ENCODE measurements around the gene TBC1D3B.
"Not testable (repeated sequence)": the region's sequence is repeated elsewhere in the genome, so short reads cannot be mapped to it uniquely, and the experiment has no call there.

The TBC1D3B gene

DNA sequence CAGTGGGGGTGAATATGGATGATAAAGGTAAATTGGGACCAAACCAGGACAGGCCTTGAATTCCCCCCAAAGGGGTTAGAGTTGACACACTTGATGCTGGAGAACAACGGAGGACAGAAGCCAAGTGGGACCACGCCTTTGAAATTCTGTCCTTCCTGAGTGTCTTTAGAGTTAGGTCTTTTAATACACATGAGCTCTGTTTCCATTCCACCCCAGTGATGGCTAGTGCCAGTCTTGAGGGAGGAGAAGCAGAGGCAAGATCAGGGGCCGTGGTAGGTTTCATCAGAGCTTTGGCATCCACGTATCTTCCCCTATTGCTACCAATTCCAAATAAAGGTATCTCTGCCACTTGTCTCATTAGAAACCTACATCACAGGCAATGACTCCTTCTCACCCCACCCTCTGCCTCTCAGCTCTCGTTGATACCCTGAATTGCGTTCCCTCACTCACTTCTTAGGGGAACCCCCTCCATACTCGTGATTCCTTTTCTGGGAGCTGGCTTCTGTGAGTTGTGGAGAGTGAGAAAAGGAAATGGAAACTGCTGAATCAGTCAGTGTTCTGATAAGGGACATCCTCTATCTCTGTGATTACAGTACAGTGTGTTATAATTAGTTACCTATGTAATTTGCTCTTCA, 22.5 kb upstream of the TBC1D3B start:
- DNase-seq = no peak

GRCh38 chr17:36197387-36197703, 20.9 kb upstream of the TBC1D3B start:
- DNase-seq = no peak

- no peak for DNase-seq
Measured at GRCh38 chr17:36196131-36196486, 19.7 kb upstream of the TBC1D3B start.

- DNase-seq = no peak
Measured at GRCh38 chr17:36195434-36196130, 19.1 kb upstream of the TBC1D3B start.

DNA sequence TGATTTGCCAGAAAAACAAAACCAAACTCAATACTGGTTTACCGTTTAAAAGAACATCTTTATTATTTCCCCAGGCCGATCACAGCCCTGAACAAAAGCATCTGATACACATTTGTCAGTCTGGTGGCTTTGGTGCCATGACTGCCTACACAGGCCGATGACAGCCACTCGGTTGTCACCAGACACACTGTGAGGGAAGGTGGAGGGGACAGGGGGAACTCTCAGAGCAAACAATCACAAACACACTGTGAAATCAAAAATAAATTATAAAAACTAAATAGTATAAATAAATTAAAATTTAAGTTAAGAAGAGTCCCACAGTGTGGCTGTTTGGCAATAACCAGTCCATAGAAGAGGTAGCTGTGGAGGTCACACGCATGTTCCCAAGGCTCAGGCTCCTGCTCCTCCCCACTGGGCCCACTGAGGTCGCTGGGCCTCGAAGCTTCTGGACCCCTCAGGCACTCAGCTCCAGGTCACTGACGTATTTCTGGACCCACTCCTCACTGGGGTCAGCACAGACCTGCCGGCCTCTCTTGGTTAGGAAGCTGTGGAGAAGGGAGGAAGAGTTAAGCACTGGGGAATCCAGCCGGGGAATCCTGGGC, 18.5 kb upstream of the TBC1D3B start:
- DNase-seq = not testable (repeated sequence)

- not testable (repeated sequence) for DNase-seq
Measured at GRCh38 chr17:36194147-36194831, 17.9 kb upstream of the TBC1D3B start.

DNA sequence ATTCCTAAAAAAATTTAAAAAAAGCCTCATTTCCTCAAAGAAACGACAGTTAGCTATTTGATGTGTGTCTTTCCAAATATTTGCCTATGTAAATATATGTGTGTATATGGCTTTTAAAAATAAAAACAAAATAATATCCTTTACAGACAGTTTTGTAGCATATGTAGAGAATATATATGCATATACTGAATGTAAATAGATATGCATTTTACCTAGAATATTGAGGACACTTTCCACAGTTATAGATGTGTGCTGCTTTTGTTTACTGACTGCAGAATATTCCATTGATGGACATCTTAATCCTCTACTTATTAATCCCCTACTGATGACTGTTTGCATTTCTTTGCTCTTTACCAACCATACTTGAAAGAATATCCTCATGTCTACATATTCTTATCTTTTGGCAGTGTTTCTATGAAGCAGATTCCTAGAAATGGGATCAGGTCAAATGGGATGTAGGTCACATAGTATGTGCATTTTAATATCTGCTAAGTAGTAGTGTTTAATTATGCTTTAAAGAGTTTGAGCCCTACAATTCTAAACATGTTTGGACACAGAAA, 16.9 kb upstream of the TBC1D3B start:
- no peak for DNase-seq

DNA sequence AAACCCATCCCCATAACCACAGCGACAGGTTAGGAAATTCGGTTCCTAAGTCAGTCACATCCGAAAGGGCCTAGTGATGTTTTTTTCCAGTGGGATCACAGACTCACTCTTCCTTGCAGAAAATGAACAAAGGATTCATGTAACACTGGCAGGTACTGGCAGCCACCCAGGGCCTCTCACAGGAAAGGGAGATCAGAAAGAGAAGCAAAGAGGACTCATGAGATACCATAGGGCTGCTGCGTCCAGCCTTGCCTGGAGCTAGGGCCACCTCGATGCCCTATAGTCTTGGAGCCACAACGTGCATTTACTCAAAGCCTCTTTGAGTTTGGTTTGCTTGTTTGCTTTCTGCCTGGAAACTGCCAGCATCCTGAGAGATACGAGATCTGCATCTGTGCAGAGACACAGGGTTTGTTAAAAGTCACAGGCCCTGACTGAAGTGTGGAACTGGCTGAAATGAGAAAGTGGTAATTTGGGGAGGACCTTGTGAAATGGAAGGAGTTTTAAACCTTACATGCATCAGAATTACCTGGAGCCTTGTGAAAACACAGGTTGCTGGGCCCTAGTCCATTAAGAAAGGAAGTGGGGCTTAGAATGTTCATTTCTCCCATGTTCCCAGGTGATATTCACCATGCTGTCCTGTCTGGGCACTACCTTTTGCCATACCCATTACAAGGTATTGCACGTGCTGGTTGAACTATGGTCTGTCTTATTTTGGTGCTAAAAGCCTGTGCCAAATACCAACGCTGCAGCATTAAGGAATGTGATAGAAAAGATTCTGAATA, 14.3 kb upstream of the TBC1D3B start:
- DNase-seq = not testable (repeated sequence)

DNA sequence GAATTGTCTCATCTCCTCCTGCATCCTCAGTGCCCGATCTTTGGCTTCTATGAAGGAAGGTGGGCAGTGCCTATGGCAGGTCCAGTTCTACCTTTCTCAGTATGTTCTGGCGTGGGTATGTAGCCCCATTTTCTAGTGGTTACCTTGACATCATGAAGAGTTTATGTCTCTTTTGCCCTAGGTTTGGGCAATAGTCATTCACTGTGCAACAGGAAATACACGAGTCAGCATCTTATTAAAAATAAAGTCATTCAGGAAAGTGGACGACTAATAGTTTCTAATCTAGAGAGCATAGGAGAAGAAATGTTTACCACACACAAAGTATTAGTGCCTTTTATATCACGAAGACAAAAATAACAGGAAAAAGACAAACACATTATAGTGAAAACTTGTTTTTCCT, 13.6 kb upstream of the TBC1D3B start:
- DNase-seq = not testable (repeated sequence)

DNA sequence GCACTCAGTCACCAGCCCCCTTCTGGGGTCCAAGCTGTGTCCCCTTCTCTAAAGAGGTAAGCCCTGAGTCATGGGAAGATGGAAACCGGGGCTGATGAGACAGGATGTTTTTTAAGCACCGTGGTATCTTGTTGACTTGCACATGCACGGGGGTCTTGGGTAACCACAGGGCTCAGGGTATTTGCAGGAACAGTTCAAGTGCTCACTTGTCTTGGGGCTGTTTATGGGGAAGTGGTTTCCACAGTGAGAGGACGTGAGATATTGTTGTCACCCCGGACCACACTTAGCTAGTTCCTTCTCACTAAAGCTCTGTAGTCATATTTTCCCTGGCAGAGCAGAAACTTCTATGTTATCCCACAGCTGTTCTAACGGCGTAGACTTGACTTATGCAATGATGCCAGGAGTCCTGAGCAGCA, 12.5 kb upstream of the TBC1D3B start:
- DNase-seq = no peak

GRCh38 chr17:36187943-36188665, 11.7 kb upstream of the TBC1D3B start:
- not testable (repeated sequence) for DNase-seq

DNA sequence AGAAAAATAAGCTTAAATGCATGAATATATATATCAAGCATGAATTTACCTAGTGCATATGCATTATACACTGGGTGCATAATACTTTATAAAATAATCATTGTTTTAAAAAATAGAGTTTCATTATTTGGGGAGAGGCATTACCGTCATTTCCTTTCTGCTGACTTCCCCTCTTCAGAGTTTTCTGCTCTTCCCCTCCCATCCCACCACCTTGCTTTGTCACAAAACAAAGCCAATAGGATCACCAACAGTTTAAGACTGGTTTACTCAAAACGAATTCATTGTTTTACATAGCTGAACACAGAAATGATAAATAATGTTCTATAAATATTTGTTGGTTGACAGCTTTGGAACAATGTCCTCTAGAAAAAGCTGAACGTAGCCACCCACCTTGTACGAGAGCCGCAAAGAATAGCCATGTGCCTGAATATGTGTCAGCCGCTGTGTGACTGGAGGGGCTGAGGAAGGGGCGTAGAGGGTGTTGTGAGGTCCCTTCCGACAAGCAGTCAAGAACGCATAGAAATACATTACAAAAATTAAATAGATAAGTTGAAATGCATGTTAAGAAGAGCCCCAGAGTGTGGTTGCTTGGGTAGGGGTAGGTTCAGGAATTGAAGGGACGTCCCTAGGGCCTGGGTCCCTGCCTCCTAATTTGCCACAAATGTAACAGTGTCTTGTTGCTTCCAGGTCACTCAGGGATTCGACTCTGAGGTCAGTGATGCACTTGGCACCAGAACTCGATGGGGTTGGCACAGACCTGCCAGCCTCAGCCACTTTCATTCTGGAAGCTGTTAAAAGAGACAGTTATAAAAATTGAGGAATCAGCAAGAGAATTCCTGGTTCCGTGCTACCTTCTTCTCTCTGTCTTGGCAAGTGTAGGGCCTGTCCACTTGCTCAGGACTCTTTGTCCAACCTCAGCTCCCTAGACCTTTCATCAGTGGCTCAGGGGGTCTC, 10.7 kb upstream of the TBC1D3B start:
- DNase-seq = not testable (repeated sequence)

DNA sequence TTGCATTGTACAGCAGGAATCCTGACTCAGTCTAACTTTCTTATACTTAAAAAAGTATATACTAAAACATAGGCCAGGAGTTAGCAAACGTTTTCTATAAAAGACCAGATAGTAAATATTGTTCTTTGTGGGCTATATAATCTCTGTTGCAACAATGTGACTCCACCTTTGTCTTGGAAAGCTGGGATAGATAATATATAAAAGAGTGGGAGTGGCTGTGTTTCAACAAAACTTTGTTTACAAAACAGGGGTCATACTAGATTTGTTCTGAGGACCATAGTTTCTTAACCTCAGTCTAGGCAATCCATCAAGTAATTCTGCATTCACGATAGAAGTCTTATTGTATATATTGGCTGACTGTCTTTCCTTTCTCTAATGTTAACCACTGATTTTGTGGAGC, 9.0 kb upstream of the TBC1D3B start:
- no peak for DNase-seq

GRCh38 chr17:36184023-36184765, 7.8 kb upstream of the TBC1D3B start:
- DNase-seq = no peak

GRCh38 chr17:36183001-36183971, 6.8 kb upstream of the TBC1D3B start:
- DNase-seq = no peak

DNA sequence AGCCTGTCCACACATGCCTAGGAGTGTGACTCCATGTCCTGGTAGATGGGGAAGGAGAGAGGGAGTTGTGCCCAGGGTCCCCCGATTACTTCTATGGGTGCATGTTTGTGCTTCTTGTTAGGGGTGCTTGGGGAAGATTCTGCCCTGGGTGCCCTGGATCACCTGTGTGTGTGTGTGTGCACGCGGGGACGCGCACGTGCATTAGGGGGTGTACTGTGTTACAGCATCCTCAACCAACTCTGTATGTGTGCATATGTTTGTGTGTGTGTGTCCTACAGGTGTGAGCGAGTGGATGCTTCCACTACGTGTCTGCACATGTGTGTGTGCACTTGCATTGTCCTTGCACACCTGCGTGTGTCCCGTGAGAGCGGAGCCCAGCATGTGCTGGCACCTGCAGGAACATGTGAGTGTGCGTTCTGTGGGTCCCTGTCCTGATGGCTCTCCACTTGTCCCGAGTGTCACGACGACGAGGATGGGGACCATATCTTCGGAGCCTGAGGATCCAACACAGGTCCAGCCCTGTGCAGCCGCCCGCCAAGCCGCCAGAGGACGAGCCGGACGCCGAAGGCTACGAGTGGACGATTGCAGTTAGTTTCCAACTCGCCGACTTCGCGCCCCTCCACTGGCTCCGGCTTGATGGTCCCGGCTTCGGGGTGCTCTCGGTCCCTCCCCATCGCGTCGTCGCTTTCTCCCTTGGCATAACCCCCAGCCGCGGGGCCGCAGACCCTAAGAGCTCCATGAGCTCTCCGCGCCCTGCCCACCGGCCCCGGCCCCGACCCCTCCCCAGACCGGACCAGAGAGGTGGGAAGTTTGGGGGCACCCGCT, 6.0 kb upstream of the TBC1D3B start:
- no peak for DNase-seq

DNA sequence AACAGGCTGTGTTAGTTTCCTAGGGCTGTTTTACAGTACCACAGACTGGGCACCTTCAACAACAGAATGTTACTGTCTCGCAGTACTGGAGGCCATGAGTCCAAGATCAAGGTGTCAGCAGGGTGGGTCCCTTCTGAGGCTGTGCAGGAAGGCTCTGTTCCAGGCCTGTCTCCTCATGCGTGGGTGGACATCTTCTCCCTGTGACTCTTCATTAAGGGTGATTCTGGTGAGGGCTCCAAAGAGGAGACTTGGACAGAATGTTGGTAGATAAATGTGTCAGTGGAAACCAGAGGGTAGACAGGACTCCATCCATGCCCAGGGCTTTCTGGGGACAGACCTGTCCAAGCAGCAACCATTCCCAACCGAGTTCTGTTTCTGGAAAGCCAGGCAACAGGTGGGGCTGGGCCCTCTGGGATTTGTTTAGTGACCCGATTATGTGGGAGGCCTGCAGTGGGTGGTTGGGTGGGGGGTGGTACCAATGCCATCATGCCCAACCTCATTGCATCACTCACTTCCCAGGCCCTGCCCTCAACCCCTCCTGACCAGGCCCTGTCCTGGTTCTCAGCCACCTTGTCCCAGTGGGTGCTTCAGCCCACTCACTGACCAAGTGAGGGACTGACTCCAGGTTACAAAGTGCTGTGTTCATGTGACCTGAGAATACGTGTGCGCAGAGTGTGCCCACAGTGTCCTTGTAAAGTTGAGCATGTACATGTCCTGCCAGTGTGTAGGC, 5.2 kb upstream of the TBC1D3B start:
- not testable (repeated sequence) for DNase-seq
